Measurements from ENCODE around the gene GADD45GIP1. TPM values are rescaled to one million over a fixed set of nuclear protein-coding genes. Genes with fewer than 3 reads are reported as not detected.
A peak's percentile ranks its signal among the peaks of the same experiment; 100 is the strongest.

The GADD45GIP1 gene
- total RNA-seq, 1 donor from 2014 or later: 18.8 TPM

- no peak for DNase-seq (ENCODE audit: low spot score in 2 of 2, unreplicated experiment in 2 of 2)
- Mint-ChIP-seq H3K36me3 (no peaks in the 10 kb centered on the region), H3K4me3 (no peak overlapping the region), H3K4me1 (no peaks in the 10 kb centered on the region), H3K27me3 (ENCODE audit: low read depth) (peaks cover 32% of the 10 kb centered on the region), H3K9me3 (no peaks in the 10 kb centered on the region), H3K27ac (no peak overlapping the region)
- TF ChIP-seq CTCF (IDR thresholded peaks at IDR 0.05; ENCODE audit: unreplicated experiment): no peak
Measured at GRCh38 chr19:12985049-12985776, 28.2 kb upstream of the GADD45GIP1 start.

- H3K27ac Mint-ChIP-seq: no peak overlapping the region
- H3K4me3 Mint-ChIP-seq: no peak overlapping the region
- H3K27me3 Mint-ChIP-seq (ENCODE audit: low read depth): peaks cover 29% of the 10 kb centered on the region
- no peaks in the 10 kb centered on the region for H3K9me3 Mint-ChIP-seq
- no peaks in the 10 kb centered on the region for H3K36me3 Mint-ChIP-seq
- DNase-seq (ENCODE audit: low spot score in 2 of 2, unreplicated experiment in 2 of 2): no peak
- no peaks in the 10 kb centered on the region for H3K4me1 Mint-ChIP-seq
- no peak for TF ChIP-seq CTCF (IDR thresholded peaks at IDR 0.05; ENCODE audit: unreplicated experiment)
Measured at GRCh38 chr19:12984683-12985048, 27.6 kb upstream of the GADD45GIP1 start.

- peaks cover 29% of the 10 kb centered on the region for H3K27me3 Mint-ChIP-seq (ENCODE audit: low read depth)
- no peak overlapping the region for H3K4me3 Mint-ChIP-seq
- TF ChIP-seq CTCF (IDR thresholded peaks at IDR 0.05; ENCODE audit: unreplicated experiment): no peak
- no peaks in the 10 kb centered on the region for H3K4me1 Mint-ChIP-seq
- no peak overlapping the region for H3K27ac Mint-ChIP-seq
- H3K36me3 Mint-ChIP-seq: no peaks in the 10 kb centered on the region
- DNase-seq (ENCODE audit: low spot score in 2 of 2, unreplicated experiment in 2 of 2): no peak
- no peaks in the 10 kb centered on the region for H3K9me3 Mint-ChIP-seq
Measured at GRCh38 chr19:12984143-12984627, 27.2 kb upstream of the GADD45GIP1 start.

DNA sequence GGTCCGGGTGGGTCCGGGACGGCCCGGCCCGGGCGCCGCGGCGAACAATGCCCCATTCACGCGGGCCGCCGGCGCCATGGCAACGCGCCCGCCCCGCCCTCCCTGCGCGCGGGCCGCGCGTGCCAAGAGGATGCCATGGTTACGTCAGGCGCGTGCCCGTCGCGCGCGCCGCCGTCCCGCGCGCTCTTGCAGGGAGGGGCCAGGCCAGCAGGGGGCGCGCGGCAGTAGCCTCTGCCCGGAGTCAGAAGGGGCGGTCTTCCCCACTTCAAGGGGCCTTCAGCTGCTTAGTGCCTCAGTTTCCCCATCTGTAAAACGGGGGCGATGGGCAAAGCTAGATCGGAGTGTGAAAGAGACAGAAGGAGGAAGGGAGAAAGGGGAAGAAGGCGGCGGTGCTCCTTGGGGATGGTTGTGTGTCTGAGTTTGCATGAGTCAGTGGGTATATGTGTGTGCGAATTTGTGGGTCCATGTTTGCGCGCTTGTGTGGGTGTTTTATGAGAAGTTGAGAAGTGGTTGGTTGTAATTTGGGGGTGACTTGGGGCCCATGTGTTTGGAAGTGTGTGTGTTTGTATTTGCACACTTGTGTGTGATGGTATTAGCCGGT lies 26.6 kb upstream of the GADD45GIP1 start:
- no peak overlapping the region for H3K27ac Mint-ChIP-seq
- H3K9me3 Mint-ChIP-seq: no peaks in the 10 kb centered on the region
- H3K4me1 Mint-ChIP-seq: no peaks in the 10 kb centered on the region
- H3K27me3 Mint-ChIP-seq (ENCODE audit: low read depth): peaks cover 32% of the 10 kb centered on the region
- H3K4me3 Mint-ChIP-seq: no peak overlapping the region
- DNase-seq (ENCODE audit: low spot score in 2 of 2, unreplicated experiment in 2 of 2): peak; percentile 80 to 91
- TF ChIP-seq CTCF (IDR thresholded peaks at IDR 0.05; ENCODE audit: unreplicated experiment): peak; percentile 91
- no peaks in the 10 kb centered on the region for H3K36me3 Mint-ChIP-seq

DNA sequence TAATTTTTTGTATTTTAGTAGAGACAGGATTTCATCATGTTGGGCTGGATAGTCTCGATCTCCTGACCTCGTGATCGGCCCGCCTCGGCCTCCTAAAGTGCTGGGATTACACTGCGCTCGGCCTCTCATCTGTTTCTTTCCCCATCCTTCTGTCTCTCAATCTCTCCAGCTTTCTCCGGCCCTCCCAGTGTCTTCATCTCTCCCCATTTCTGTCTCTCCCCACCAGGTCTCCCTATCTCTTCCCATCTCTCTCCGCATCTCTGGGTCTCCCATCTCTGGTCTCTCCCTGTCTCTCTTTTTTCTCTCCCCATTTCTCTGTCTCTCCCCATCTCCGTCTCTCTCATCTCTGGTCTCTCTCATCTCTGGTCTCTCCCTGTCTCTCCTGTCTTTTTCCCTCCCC lies 26.1 kb upstream of the GADD45GIP1 start:
- no peaks in the 10 kb centered on the region for H3K4me1 Mint-ChIP-seq
- H3K9me3 Mint-ChIP-seq: no peaks in the 10 kb centered on the region
- no peak overlapping the region for H3K27ac Mint-ChIP-seq
- no peak for DNase-seq (ENCODE audit: low spot score in 2 of 2, unreplicated experiment in 2 of 2)
- no peaks in the 10 kb centered on the region for H3K36me3 Mint-ChIP-seq
- peaks cover 32% of the 10 kb centered on the region for H3K27me3 Mint-ChIP-seq (ENCODE audit: low read depth)
- no peak overlapping the region for H3K4me3 Mint-ChIP-seq
- TF ChIP-seq CTCF (IDR thresholded peaks at IDR 0.05; ENCODE audit: unreplicated experiment): no peak

Measured in mesothelial cell of epicardium (in vitro differentiated cells).